HepG2 (cell line): ENCODE data around the gene SERINC5.

Experiments used
- RAD21 ChIP-seq: fragments of 450-650 bp; formaldehyde crosslinking; IDR thresholded peaks from 2 replicates; pipeline ENCODE4 v1.5.0; 2020; ENCODE audit warnings: mild to moderate bottlenecking
- SPEN ChIP-seq: sonication (generic); formaldehyde crosslinking; IDR thresholded peaks from 2 replicates; pipeline ENCODE4 v1.5.1; 2020; ENCODE audit warnings: low read depth, mild to moderate bottlenecking, missing genetic modification reagents
- SRSF4 ChIP-seq: fragments of 200-400 bp; formaldehyde crosslinking; IDR thresholded peaks from one replicate; pipeline ENCODE4 v1.6.1; 2018; ENCODE audit warnings: mild to moderate bottlenecking, low read depth, low read length, moderate library complexity; ENCODE audit not compliant: poor library complexity, severe bottlenecking
- ZBTB38 ChIP-seq: sonication (generic); formaldehyde crosslinking; IDR thresholded peaks from 2 replicates; pipeline ENCODE4 v1.5.1; 2020; ENCODE audit warnings: mild to moderate bottlenecking, missing genetic modification reagents
- ZSCAN29 ChIP-seq: sonication (generic); formaldehyde crosslinking; conservative IDR thresholded peaks from 2 replicates; pipeline ENCODE4 v1.4.0; 2020; ENCODE audit warnings: mild to moderate bottlenecking, missing genetic modification reagents
- TF ChIP-seq, protein P1 (sequence below): sonication (generic); formaldehyde crosslinking; IDR thresholded peaks from 2 replicates; pipeline ENCODE4 v1.5.0; 2020; ENCODE audit warnings: mild to moderate bottlenecking, missing genetic modification reagents, moderate library complexity

DNA sequence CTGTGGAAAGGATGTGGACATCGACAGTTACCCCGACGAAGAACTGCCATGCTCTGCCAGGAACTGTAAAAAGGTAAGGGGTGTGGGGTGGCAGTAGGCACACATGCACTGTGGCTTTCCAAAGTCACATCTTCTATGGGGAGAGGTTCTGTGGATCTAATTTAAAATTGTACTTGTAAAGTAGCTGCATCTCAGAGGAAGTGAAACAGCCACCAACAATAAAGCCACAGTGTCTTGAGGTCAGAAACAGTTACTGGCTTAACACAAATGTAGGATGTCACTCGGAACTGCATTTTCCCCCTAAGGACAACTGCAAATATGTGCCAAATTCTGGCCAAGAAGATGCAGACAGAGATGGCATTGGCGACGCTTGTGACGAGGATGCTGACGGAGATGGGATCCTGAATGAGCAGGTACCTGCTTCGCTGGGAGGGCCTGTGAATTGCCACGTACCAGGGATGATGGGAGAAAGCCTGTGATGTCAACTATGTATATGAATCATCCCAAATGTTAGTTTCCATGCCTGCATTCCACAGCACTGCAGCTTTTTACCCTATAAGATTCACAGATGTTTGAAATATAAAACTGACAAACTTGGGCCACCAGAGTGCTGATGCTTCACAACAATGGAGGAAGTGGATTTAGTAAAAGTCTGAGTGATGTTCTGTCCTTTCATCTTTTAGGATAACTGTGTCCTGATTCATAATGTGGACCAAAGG lies 185.4 kb downstream of the SERINC5 start:
- TF ChIP-seq RAD21 (CRISPR knock-in tag), result no peak
- no peak for TF ChIP-seq SPEN
- no peak for TF ChIP-seq ZSCAN29
- no peak for TF ChIP-seq ZBTB38 (CRISPR knock-in tag)
- TF ChIP-seq SRSF4, result no peak
- TF ChIP-seq, protein P1, sequence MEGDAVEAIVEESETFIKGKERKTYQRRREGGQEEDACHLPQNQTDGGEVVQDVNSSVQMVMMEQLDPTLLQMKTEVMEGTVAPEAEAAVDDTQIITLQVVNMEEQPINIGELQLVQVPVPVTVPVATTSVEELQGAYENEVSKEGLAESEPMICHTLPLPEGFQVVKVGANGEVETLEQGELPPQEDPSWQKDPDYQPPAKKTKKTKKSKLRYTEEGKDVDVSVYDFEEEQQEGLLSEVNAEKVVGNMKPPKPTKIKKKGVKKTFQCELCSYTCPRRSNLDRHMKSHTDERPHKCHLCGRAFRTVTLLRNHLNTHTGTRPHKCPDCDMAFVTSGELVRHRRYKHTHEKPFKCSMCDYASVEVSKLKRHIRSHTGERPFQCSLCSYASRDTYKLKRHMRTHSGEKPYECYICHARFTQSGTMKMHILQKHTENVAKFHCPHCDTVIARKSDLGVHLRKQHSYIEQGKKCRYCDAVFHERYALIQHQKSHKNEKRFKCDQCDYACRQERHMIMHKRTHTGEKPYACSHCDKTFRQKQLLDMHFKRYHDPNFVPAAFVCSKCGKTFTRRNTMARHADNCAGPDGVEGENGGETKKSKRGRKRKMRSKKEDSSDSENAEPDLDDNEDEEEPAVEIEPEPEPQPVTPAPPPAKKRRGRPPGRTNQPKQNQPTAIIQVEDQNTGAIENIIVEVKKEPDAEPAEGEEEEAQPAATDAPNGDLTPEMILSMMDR (CRISPR knock-in tag), result no peak
